HEK293T (cell line): Measurements from ENCODE around the gene TNFSF9.

Experiments
- ARNT ChIP-seq: fragments of 450-650 bp; IDR thresholded peaks from 2 replicates; pipeline ENCODE4 v1.6.1; 2017; ENCODE audit warnings: mild to moderate bottlenecking
- NFRKB ChIP-seq: fragments of 450-650 bp; IDR thresholded peaks from 2 replicates; pipeline ENCODE4 v1.6.1; 2016; ENCODE audit warnings: mild to moderate bottlenecking, moderate library complexity

- TF ChIP-seq NFRKB (no peak), ARNT (no peak)
These were observed 46.1 kb downstream of the TNFSF9 start for GRCh38 chr19:6576869-6577475.
